SK-N-SH (cell line): ENCODE data around the gene GSTA1. TPM values are rescaled to one million over a fixed set of nuclear protein-coding genes. Genes with fewer than 3 reads are reported as not detected.

Experiments
- CTCF ChIA-PET: fragments of 300-600, 350-600 bp; formaldehyde crosslinking; extraction: SDS; loops from one replicate; lab custom pipeline; 2021; lab: Yijun Ruan, JAX
- POLR2A ChIA-PET: fragments of 350-600 bp; sonication (Branson Sonifier 250); formaldehyde crosslinking; extraction: SDS; loops from one replicate; lab custom pipeline; 2020; ENCODE audit warnings: antibody characterized with exemption, inconsistent platforms; lab: Yijun Ruan, JAX
- DNase-seq: peaks from one replicate; pipeline ENCODE4 v3.0.0; 2012
- H2AFZ ChIP-seq: fragments of 200-600 bp; sonication (generic); 2 replicates; pipeline ENCODE4 v1.8.1; 2016; ENCODE audit warnings: antibody characterized with exemption, mild to moderate bottlenecking, low read depth
- H3F3A ChIP-seq: fragments of 200-600 bp; sonication (generic); replicated peaks from 2 replicates; pipeline ENCODE3; 2016; ENCODE audit warnings: antibody characterized with exemption, mild to moderate bottlenecking; ENCODE audit not compliant: insufficient read depth
- H3K27ac ChIP-seq, 2 experiments: fragments of 200-500 bp in 1 of 2; fragments of 200-600 bp in 1 of 2; sonication (Bioruptor generic) in 1 of 2; sonication (generic), shearing (Covaris generic) in 1 of 2; 2 replicates each; pipeline versions ENCODE4 v1.5.1 to v1.6.1; 2014 to 2016; ENCODE audit warnings: low read depth in 2 of 2, inconsistent platforms in 1 of 2, low read length in 1 of 2, mild to moderate bottlenecking in 1 of 2, mixed read lengths in 1 of 2
- H3K27me3 ChIP-seq: fragments of 200-600 bp; sonication (generic), shearing (Covaris generic); 2 replicates; pipeline ENCODE4 v1.6.1; 2016; ENCODE audit warnings: mixed run types; ENCODE audit not compliant: insufficient read depth
- H3K36me3 ChIP-seq, 2 experiments: fragments of 200-500 bp in 1 of 2; fragments of 200-600 bp in 1 of 2; sonication (Bioruptor generic) in 1 of 2; sonication (generic) in 1 of 2; replicated peaks in 1 of 2; 2 replicates each; pipeline versions ENCODE3 to v1.5.1; 2014 to 2016; ENCODE audit warnings: low read length in 1 of 2, mild to moderate bottlenecking in 1 of 2; ENCODE audit not compliant: insufficient read depth in 2 of 2, control insufficient read depth in 1 of 2
- H3K4me1 ChIP-seq, 2 experiments: fragments of 200-500 bp in 1 of 2; fragments of 200-600 bp in 1 of 2; sonication (Bioruptor generic) in 1 of 2; sonication (generic), shearing (Covaris generic) in 1 of 2; 2 replicates each; pipeline versions ENCODE4 v1.5.1 to v1.6.1; 2014 to 2016; ENCODE audit warnings: low read depth in 1 of 2, low read length in 1 of 2, mixed run types in 1 of 2; ENCODE audit not compliant: insufficient read depth in 2 of 2, control insufficient read depth in 1 of 2
- H3K4me2 ChIP-seq: fragments of 200-600 bp; sonication (generic), shearing (Covaris generic); 2 replicates; pipeline ENCODE4 v1.6.1; 2017; ENCODE audit warnings: mixed run types
- H3K4me3 ChIP-seq, 2 experiments: fragments of 200-500 bp in 1 of 2; fragments of 200-600 bp in 1 of 2; sonication (Bioruptor generic) in 1 of 2; sonication (generic), shearing (Covaris generic) in 1 of 2; 2 replicates each; pipeline versions ENCODE4 v1.5.1 to v1.8.1; 2014 to 2016; ENCODE audit warnings: low read depth in 2 of 2, inconsistent platforms in 1 of 2, low read length in 1 of 2, mild to moderate bottlenecking in 1 of 2, mixed read lengths in 1 of 2, moderate library complexity in 1 of 2
- H3K79me2 ChIP-seq: fragments of 200-600 bp; sonication (generic); 2 replicates; pipeline ENCODE4 v1.8.1; 2017; ENCODE audit warnings: mild to moderate bottlenecking; ENCODE audit not compliant: insufficient read depth
- H3K9ac ChIP-seq: fragments of 200-600 bp; sonication (generic); 2 replicates; pipeline ENCODE4 v1.6.1; 2017; ENCODE audit warnings: mixed run types
- H3K9me2 ChIP-seq: fragments of 200-600 bp; sonication (generic); 2 replicates; pipeline ENCODE4 v1.6.1; 2017; ENCODE audit warnings: mixed run types
- H3K9me3 ChIP-seq: fragments of 200-600 bp; sonication (generic); 2 replicates; pipeline ENCODE4 v1.6.1; 2017; ENCODE audit warnings: mixed run types, mild to moderate bottlenecking, moderate library complexity
- H4K20me1 ChIP-seq: fragments of 200-600 bp; sonication (generic); 2 replicates; pipeline ENCODE4 v1.6.1; 2017; ENCODE audit warnings: mild to moderate bottlenecking, mixed run types; ENCODE audit not compliant: insufficient read depth
- RAD21 ChIP-seq: IDR thresholded peaks from 2 replicates; pipeline ENCODE4 v1.6.1; 2012; ENCODE audit warnings: mild to moderate bottlenecking, low read length
- TCF12 ChIP-seq: IDR thresholded peaks from 2 replicates; pipeline ENCODE4 v1.4.0; 2012
- ZBTB33 ChIP-seq: IDR thresholded peaks from 2 replicates; pipeline ENCODE4 v1.4.0; 2012; ENCODE audit warnings: low read depth, borderline replicate concordance
- WGBS: methylation state at CpG from one replicate; pipeline ENCODE4 v1.1.6; 2017; ENCODE audit warnings: low lambda C conversion rate; 5-methylcytosine and 5-hydroxymethylcytosine counted together
- polyA plus RNA-seq, 3 experiments: library from polyadenylated mRNA; depleted of rRNA; stranded (reverse); fragments of >200 nt; gene quantifications; 2 replicates each; pipeline ENCODE4 v1.2.3, GENCODE V29; 2012

GSTA1 gene
- polyA plus RNA-seq, 1 of the 3 experiments (the other 2 are of a cell fraction) = not detected

DNA sequence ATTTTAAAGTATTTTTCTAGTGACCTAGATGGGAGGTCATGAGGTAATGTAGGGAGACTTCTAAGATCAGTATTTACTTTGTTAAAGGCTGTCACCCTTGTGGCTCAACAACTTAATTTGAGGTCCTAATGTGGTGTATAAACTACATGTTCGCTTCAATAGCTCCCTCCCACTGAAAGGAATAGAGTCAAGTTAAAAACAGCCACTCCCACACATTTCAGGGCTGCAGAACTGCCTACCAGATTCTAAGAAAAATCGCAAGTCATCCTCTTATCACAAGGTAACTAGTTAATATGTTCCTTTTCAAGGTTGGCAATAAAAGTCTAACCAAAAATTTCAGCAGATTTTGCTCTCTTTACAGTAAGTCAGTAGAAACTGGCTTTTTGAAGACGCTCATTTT lies 15.1 kb downstream of the GSTA1 start:
- no peaks in the 10 kb centered on the region for H3K79me2 ChIP-seq
- H3K4me1 ChIP-seq = no peaks in the 10 kb centered on the region
- no peaks in the 10 kb centered on the region for H3K36me3 ChIP-seq
- H3K27me3 ChIP-seq = no peaks in the 10 kb centered on the region; the same call in 1 of the 2 replicates
- no peak overlapping the region for H3K4me2 ChIP-seq
- no peaks in the 10 kb centered on the region for H3K9me2 ChIP-seq
- CTCF ChIA-PET = no interaction called here
- WGBS = 11% methylated on average over 3 of the region's 3 CpGs
- no peak overlapping the region for H2AFZ ChIP-seq
- H3K9me3 ChIP-seq = no peaks in the 10 kb centered on the region
- H3K27ac ChIP-seq = no peak overlapping the region
- no peak overlapping the region for H3K9ac ChIP-seq
- TF ChIP-seq ZBTB33 = no peak
- no peak for TF ChIP-seq TCF12
- TF ChIP-seq, all 33 proteins: peak for 0
- Histone ChIP-seq H3F3A (no peaks in the 10 kb centered on the region), H3K4me3 (no peak overlapping the region), H4K20me1 (no peaks in the 10 kb centered on the region)
- DNase-seq = no peak
- POLR2A ChIA-PET = no interaction called here

DNA sequence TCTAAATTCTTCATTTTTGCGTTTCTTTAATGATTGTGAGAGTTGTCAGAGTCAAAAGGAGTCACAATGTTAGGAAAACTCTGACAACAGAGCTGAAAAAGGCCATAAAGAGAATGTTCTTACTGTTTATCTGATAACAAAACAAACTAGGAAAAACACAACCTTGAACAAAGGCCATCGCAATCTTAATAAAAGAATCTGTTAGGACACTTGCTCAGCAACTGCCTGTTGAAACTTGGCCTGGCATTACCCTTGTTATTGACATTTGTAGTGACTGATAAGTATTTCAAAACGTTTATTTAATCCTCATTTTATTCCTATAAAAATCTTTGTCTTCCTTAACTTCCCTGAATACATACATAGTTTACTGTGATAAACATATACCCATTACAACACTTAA lies 15.7 kb downstream of the GSTA1 start:
- CTCF ChIA-PET = no interaction called here

More for the DNA sequence above, 15.7 kb downstream of the GSTA1 start:
- POLR2A ChIA-PET = no interaction called here
- Histone ChIP-seq H3K79me2 (no peaks in the 10 kb centered on the region), H3K9me3 (no peaks in the 10 kb centered on the region), H3K27me3 (no peaks in the 10 kb centered on the region; the same call in 1 of the 2 replicates), H3K27ac (no peak overlapping the region), H3K4me3 (no peak overlapping the region), H3F3A (no peaks in the 10 kb centered on the region), H3K36me3 (no peaks in the 10 kb centered on the region), H4K20me1 (no peaks in the 10 kb centered on the region), H3K9ac (no peak overlapping the region), H3K4me2 (no peak overlapping the region), H3K4me1 (no peaks in the 10 kb centered on the region), H2AFZ (no peak overlapping the region), H3K9me2 (no peaks in the 10 kb centered on the region)
- no peak for DNase-seq
- no peak for TF ChIP-seq ZBTB33
- TF ChIP-seq RAD21 = no peak
- 28% methylated on average over 3 of the region's 3 CpGs for WGBS
